Lower leg skin (tissue), 3 donors: ENCODE data around the gene GNG11.
"Not testable (repeated sequence)": the region's sequence is repeated elsewhere in the genome, so short reads cannot be mapped to it uniquely, and the experiment has no call there.

Experiments
- CTCF ChIP-seq, 3 donors: fragments of 450-650 bp; IDR thresholded peaks; one replicate each; pipeline ENCODE4 v1.5.1; 2016; ENCODE audit warnings: antibody characterized with exemption in 3 of 3, mild to moderate bottlenecking in 3 of 3, moderate library complexity in 2 of 3
- POLR2A ChIP-seq, 2 donors: fragments of 450-650 bp; IDR thresholded peaks; one replicate each; pipeline ENCODE4 v1.6.1; 2016 to 2017; ENCODE audit warnings: antibody characterized with exemption in 2 of 2, mild to moderate bottlenecking in 1 of 2, moderate library complexity in 1 of 2

DNA sequence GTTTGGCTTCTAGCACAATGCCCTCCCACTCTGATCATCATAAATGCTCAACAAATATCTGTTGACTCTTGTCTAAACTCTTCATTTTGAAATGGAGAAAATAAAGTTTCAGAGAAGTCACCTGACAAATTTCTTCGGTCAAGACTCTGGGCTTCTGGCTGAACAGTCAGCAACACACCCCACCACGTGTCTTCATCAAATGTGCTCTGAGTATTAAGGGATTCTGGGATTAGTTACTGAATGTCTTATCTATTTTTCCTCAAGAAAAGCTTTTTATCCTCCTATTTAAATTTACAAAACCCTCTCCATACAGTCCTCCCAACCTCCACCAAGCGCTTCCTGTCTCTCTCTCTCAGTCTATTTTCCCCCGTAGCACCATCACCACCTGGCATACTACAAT is 5.2 kb upstream of the GNG11 start:
- TF ChIP-seq CTCF, POLR2A (IDR thresholded peaks at IDR 0.05): not testable (repeated sequence)
